ENCODE results near the gene ALDH3B2.
"Not testable (repeated sequence)": the region's sequence is repeated elsewhere in the genome, so short reads cannot be mapped to it uniquely, and the experiment has no call there.

ALDH3B2 gene

GRCh38 chr11:67705264-67705663 lies 30.8 kb upstream of the ALDH3B2 start:
- Histone ChIP-seq H2AFZ (ENCODE audit: low read depth, low read length) (no peak overlapping the region), H3K36me3 (ENCODE audit: control insufficient read depth in 1 of 2, insufficient read depth in 2 of 2, low read depth in 1 of 2, low read length in 2 of 2) (no peaks in the 10 kb centered on the region), H3K27ac (ENCODE audit: low read length, poor library complexity, severe bottlenecking) (no peak overlapping the region), H2AK5ac (ENCODE audit: low read length, severe bottlenecking) (no peak overlapping the region), H4K91ac (ENCODE audit: low read length) (no peak overlapping the region), H2BK120ac (ENCODE audit: low read depth, low read length) (no peak overlapping the region), H2BK15ac (ENCODE audit: low read depth, poor library complexity, severe bottlenecking) (no peak overlapping the region), H3K9me3 (ENCODE audit: control insufficient read depth, low read length) (no peaks in the 10 kb centered on the region), H4K8ac (ENCODE audit: low read length) (no peak overlapping the region), H3K4me2 (ENCODE audit: low read length, poor library complexity, severe bottlenecking) (no peak overlapping the region), H3K79me1 (replicated peaks; ENCODE audit: low read length, poor library complexity, severe bottlenecking) (no peaks in the 10 kb centered on the region), H3K4me1 (ENCODE audit: control insufficient read depth, insufficient read depth, low read depth, low read length) (no peaks in the 10 kb centered on the region), H2BK12ac (ENCODE audit: low read length in 2 of 2) (no peak overlapping the region), H3K4ac (ENCODE audit: low read depth in 1 of 2, low read length in 2 of 2) (no peak overlapping the region), H3K14ac (ENCODE audit: low read length in 2 of 2) (no peak overlapping the region), H3K18ac (ENCODE audit: low read depth in 1 of 2, low read length in 2 of 2) (no peak overlapping the region), H3K27me3 (ENCODE audit: control insufficient read depth in 1 of 2, insufficient read depth in 1 of 2, low read length in 2 of 2) (peaks cover 3 to 23% of the 10 kb centered on the region in 2 experiments), H3K23ac (ENCODE audit: low read length in 2 of 2) (no peak overlapping the region), H3K9ac (ENCODE audit: low read length) (no peak overlapping the region), H2BK5ac (ENCODE audit: low read depth, low read length, poor library complexity, severe bottlenecking) (no peak overlapping the region), H3K4me3 (ENCODE audit: insufficient read depth in 1 of 2, low read depth in 1 of 2, low read length in 2 of 2) (no peak overlapping the region)
- 77% methylated on average over 2 of the region's 3 CpGs for WGBS
- DNase-seq = no peak

GRCh38 chr11:67704524-67704923 lies 30.1 kb upstream of the ALDH3B2 start:
- H3K4me2 ChIP-seq (ENCODE audit: low read length, poor library complexity, severe bottlenecking) = no peak overlapping the region
- H2AFZ ChIP-seq (ENCODE audit: low read depth, low read length) = no peak overlapping the region
- H3K18ac ChIP-seq (ENCODE audit: low read depth in 1 of 2, low read length in 2 of 2) = no peak overlapping the region
- DNase-seq = no peak
- H2BK12ac ChIP-seq (ENCODE audit: low read length in 2 of 2) = no peak overlapping the region
- H3K4me1 ChIP-seq (ENCODE audit: control insufficient read depth, insufficient read depth, low read depth, low read length) = no peaks in the 10 kb centered on the region
- H4K91ac ChIP-seq (ENCODE audit: low read length) = no peak overlapping the region
- no peak overlapping the region for H2BK5ac ChIP-seq (ENCODE audit: low read depth, low read length, poor library complexity, severe bottlenecking)
- 91% methylated on average over 7 of the region's 7 CpGs for WGBS
- H3K9ac ChIP-seq (ENCODE audit: low read length) = no peak overlapping the region
- H3K23ac ChIP-seq (ENCODE audit: low read length in 2 of 2) = no peak overlapping the region
- peaks cover 3 to 24% of the 10 kb centered on the region in 2 experiments for H3K27me3 ChIP-seq (ENCODE audit: control insufficient read depth in 1 of 2, insufficient read depth in 1 of 2, low read length in 2 of 2)
- no peaks in the 10 kb centered on the region for H3K9me3 ChIP-seq (ENCODE audit: control insufficient read depth, low read length)
- no peak overlapping the region for H3K27ac ChIP-seq (ENCODE audit: low read length, poor library complexity, severe bottlenecking)
- H2BK120ac ChIP-seq (ENCODE audit: low read depth, low read length) = no peak overlapping the region
- no peak overlapping the region for H3K4ac ChIP-seq (ENCODE audit: low read depth in 1 of 2, low read length in 2 of 2)
- H2BK15ac ChIP-seq (ENCODE audit: low read depth, poor library complexity, severe bottlenecking) = no peak overlapping the region
- no peak overlapping the region for H3K14ac ChIP-seq (ENCODE audit: low read length in 2 of 2)
- H3K36me3 ChIP-seq (ENCODE audit: control insufficient read depth in 1 of 2, insufficient read depth in 2 of 2, low read depth in 1 of 2, low read length in 2 of 2) = no peaks in the 10 kb centered on the region
- no peak overlapping the region for H2AK5ac ChIP-seq (ENCODE audit: low read length, severe bottlenecking)
- H3K79me1 ChIP-seq (replicated peaks; ENCODE audit: low read length, poor library complexity, severe bottlenecking) = no peaks in the 10 kb centered on the region
- H4K8ac ChIP-seq (ENCODE audit: low read length) = no peak overlapping the region
- H3K4me3 ChIP-seq (ENCODE audit: insufficient read depth in 1 of 2, low read depth in 1 of 2, low read length in 2 of 2) = no peak overlapping the region

- DNase-seq; H3K27ac ChIP-seq (ENCODE audit: low read length, poor library complexity, severe bottlenecking); H3K4me2 ChIP-seq (ENCODE audit: low read length, poor library complexity, severe bottlenecking); H4K91ac ChIP-seq (ENCODE audit: low read length); H2BK5ac ChIP-seq (ENCODE audit: low read depth, low read length, poor library complexity, severe bottlenecking); H3K79me1 ChIP-seq (replicated peaks; ENCODE audit: low read length, poor library complexity, severe bottlenecking); H3K9me3 ChIP-seq (ENCODE audit: control insufficient read depth, low read length); H2AFZ ChIP-seq (ENCODE audit: low read depth, low read length); H2BK15ac ChIP-seq (ENCODE audit: low read depth, poor library complexity, severe bottlenecking); H3K4me1 ChIP-seq (ENCODE audit: control insufficient read depth, insufficient read depth, low read depth, low read length); H3K4ac ChIP-seq (ENCODE audit: low read depth in 1 of 2, low read length in 2 of 2); H3K14ac ChIP-seq (ENCODE audit: low read length in 2 of 2); H4K8ac ChIP-seq (ENCODE audit: low read length); H3K18ac ChIP-seq (ENCODE audit: low read depth in 1 of 2, low read length in 2 of 2); H2BK12ac ChIP-seq (ENCODE audit: low read length in 2 of 2); H3K36me3 ChIP-seq (ENCODE audit: control insufficient read depth in 1 of 2, insufficient read depth in 2 of 2, low read depth in 1 of 2, low read length in 2 of 2); H2AK5ac ChIP-seq (ENCODE audit: low read length, severe bottlenecking); H3K23ac ChIP-seq (ENCODE audit: low read length in 2 of 2); H3K4me3 ChIP-seq (ENCODE audit: insufficient read depth in 1 of 2, low read depth in 1 of 2, low read length in 2 of 2); H3K9ac ChIP-seq (ENCODE audit: low read length): not testable (repeated sequence)
- Histone ChIP-seq H2BK120ac (ENCODE audit: low read depth, low read length) (peak overlapping the region; percentile 19), H3K27me3 (ENCODE audit: control insufficient read depth in 1 of 2, insufficient read depth in 1 of 2, low read length in 2 of 2) (peaks cover 3 to 24% of the 10 kb centered on the region in 2 experiments)
- WGBS = 71% methylated on average over 3 of the region's 5 CpGs
Measured at GRCh38 chr11:67703709-67704108, 29.3 kb upstream of the ALDH3B2 start.

GRCh38 chr11:67700548-67701262 lies 26.3 kb upstream of the ALDH3B2 start:
- WGBS = 85% methylated on average over 9 of the region's 11 CpGs
- Histone ChIP-seq H3K27ac (ENCODE audit: low read length, poor library complexity, severe bottlenecking) (no peak overlapping the region), H3K23ac (ENCODE audit: low read length in 2 of 2) (no peak overlapping the region), H2AFZ (ENCODE audit: low read depth, low read length) (no peak overlapping the region), H3K18ac (ENCODE audit: low read depth in 1 of 2, low read length in 2 of 2) (no peak overlapping the region), H3K9ac (ENCODE audit: low read length) (no peak overlapping the region), H4K91ac (ENCODE audit: low read length) (no peak overlapping the region), H2BK12ac (ENCODE audit: low read length in 2 of 2) (no peak overlapping the region), H2BK15ac (ENCODE audit: low read depth, poor library complexity, severe bottlenecking) (no peak overlapping the region), H2AK5ac (ENCODE audit: low read length, severe bottlenecking) (no peak overlapping the region), H4K8ac (ENCODE audit: low read length) (no peak overlapping the region), H3K79me1 (replicated peaks; ENCODE audit: low read length, poor library complexity, severe bottlenecking) (no peaks in the 10 kb centered on the region), H3K27me3 (ENCODE audit: control insufficient read depth in 1 of 2, insufficient read depth in 1 of 2, low read length in 2 of 2) (peaks cover 8 to 48% of the 10 kb centered on the region in 2 experiments), H3K9me3 (ENCODE audit: control insufficient read depth, low read length) (peaks cover 7% of the 10 kb centered on the region), H3K4ac (ENCODE audit: low read depth in 1 of 2, low read length in 2 of 2) (no peak overlapping the region), H3K4me1 (ENCODE audit: control insufficient read depth, insufficient read depth, low read depth, low read length) (no peaks in the 10 kb centered on the region), H3K36me3 (ENCODE audit: control insufficient read depth in 1 of 2, insufficient read depth in 2 of 2, low read depth in 1 of 2, low read length in 2 of 2) (no peaks in the 10 kb centered on the region), H2BK5ac (ENCODE audit: low read depth, low read length, poor library complexity, severe bottlenecking) (no peak overlapping the region), H3K4me2 (ENCODE audit: low read length, poor library complexity, severe bottlenecking) (no peak overlapping the region), H2BK120ac (ENCODE audit: low read depth, low read length) (no peak overlapping the region), H3K14ac (ENCODE audit: low read length in 2 of 2) (no peak overlapping the region), H3K4me3 (ENCODE audit: insufficient read depth in 1 of 2, low read depth in 1 of 2, low read length in 2 of 2) (no peak overlapping the region)
- no peak for DNase-seq
